Ovary (tissue), 3 donors: ENCODE measurements around the gene KHDRBS1.

ENCODE experiments used
- CTCF ChIP-seq, 3 donors: fragments of 450-650 bp in 2 of 3; fragments of 200-600 bp in 1 of 3; IDR thresholded peaks; one replicate each; pipeline versions ENCODE4 v1.5.1 to v1.8.0; 2016 to 2022; ENCODE audit warnings: antibody characterized with exemption in 3 of 3, mild to moderate bottlenecking in 1 of 3
- POLR2A ChIP-seq: fragments of 450-650 bp; IDR thresholded peaks from one replicate; pipeline ENCODE4 v1.6.1; 2017; ENCODE audit warnings: antibody characterized with exemption, mild to moderate bottlenecking, moderate library complexity
- donor health status: DM: no; HTN: no; CAD: no.

DNA sequence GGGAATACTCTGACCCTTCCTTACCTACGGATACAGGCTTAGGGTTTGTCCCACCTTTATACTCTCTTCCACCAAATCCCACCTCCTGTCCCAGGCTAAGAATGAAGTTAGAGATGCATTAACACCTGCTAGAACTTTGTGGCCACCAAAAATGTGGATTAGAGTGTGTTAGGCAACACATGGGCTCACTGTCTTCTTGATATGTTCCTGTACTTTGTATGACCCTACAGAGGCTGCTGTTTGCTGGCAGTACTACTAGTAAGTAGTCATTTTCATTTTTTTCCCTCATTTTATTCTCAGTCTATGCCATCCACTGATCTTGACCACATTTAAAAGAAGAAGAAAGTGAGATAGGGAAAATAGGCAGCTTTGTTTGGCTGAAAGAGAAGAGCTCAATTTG lies 38.0 kb downstream of the KHDRBS1 start:
- TF ChIP-seq CTCF (IDR thresholded peaks at IDR 0.05) (no peak), POLR2A (no peak)
